GM19452 (cell line): ENCODE measurements around the gene PLA2G3.
"Not testable (repeated sequence)": the region's sequence is repeated elsewhere in the genome, so short reads cannot be mapped to it uniquely, and the experiment has no call there.

ENCODE experiments used
- ATAC-seq: cut with Tn5 transposase; IDR thresholded peaks from one replicate; pipeline ENCODE4 v1.9.1; 2021; ENCODE audit not compliant: unreplicated experiment

PLA2G3 gene

DNA sequence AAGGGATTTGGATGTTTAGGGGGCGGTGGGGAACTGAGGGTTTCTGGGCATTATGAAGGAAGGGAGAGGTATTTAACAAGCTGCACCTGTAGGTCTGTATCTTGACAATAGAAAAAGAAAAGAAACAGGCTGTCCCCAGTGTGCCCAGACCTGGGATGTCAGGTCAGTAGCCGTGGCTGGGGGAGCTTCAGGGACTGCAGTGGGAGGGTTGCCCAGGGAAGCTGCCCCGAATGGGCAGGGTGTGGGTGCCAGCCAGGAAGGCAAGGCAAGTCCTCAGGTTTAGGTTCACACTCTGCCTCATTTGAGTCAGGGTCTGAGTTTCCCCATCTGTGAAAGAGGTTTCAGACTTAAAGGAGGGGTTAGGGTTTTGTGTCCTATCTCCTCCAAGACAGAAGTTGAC is 16.0 kb downstream of the PLA2G3 start:
- ATAC-seq = no peak

DNA sequence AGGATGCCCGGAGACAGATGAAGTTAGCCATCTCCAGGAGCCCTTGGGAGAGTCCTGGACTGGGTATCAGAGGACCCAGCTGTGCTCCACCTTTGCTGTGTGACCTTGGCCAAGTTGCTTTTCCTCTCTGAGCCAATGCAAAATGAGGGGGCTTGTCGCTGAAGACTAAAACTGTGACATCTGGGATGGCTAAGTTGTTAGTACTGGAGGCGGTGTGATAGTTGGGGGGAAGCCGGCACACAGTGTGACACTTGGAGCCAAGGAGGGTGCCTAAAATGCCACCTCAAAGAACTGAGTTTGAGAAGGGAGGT is 17.1 kb downstream of the PLA2G3 start:
- no peak for ATAC-seq

- no peak for ATAC-seq
Measured at GRCh38 chr22:31122532-31123291, 17.6 kb downstream of the PLA2G3 start, which contains the start of gene INPP5J. Gene INPP5J, plus strand, starts transcription at chr22:31122966. Its CDS starts 49 bp downstream, at chr22:31123015.

GRCh38 chr22:31122196-31122531 is 18.1 kb downstream of the PLA2G3 start:
- ATAC-seq = no peak

DNA sequence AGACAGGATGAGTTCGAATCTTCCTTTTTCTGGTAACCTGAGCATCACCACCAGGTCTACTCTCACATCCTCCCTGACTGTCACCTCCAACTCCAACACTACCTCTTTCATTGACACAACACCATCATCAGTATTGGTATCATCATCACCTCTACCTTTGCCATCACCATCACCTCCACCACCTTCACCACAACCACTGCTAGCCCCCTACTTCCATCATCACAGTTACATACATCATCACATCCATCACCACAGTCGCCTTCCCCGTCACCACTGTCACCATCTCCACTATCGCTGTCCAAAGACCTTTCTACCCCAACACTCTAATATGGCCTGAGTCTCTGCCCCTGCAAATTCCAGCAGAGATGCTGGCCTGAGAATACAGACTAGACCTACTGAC is 18.9 kb downstream of the PLA2G3 start:
- no peak for ATAC-seq

GRCh38 chr22:31120642-31121041 is 19.7 kb downstream of the PLA2G3 start:
- no peak for ATAC-seq

DNA sequence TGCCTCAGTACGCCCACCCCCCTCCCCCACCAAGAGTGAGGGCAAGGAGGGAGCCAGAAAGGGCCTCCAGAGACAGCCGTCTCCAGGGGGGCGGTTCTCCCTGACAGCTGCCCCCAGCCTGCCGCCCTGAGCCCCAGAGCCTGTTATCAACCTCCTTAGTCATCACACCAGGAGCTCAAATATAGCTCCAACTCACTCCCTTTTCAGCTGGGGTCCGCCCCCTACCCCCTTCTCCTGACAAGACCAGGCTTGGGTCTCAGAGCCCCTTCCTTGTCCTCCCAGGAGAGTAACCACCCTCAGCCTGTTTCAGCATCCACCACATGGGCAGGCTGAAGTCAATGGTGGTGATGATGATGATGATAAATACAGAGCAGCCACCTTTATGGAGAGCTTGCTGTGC is 20.1 kb downstream of the PLA2G3 start:
- ATAC-seq = no peak

DNA sequence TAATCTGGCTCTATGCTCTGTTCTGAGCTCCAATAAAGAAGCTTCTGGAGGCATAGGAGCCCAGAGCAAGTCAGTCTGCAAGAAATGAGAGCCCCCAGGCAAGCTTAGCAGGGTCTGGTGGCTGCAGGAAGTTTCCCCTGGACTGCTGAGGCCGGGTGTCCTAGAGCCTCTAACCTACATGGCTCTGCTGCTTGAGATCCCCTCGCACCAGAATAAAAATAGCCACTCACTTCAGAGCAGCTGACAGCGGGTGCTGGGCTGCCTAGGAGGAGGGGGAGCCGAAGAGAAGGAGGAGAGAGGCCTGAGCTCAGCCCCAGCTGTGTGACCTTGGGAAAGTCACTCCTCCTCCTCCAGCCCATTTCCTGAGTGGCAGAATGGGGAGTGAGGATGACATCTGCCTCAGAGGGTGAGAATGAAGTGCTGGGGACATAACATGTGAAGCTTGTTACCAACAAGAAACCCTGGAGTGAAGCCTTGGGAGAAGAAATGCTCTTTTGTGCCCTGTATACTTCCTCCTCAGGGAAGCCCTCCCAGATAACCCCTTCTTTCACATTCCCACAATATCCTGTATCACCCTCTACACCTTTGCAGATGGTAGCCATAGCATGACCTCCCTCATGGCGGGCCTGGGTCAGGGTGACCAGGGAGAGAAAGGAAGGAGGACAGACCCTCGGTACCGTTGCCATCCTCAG is 21.1 kb downstream of the PLA2G3 start:
- ATAC-seq = no peak

GRCh38 chr22:31118046-31118820 is 22.1 kb downstream of the PLA2G3 start:
- no peak for ATAC-seq

- ATAC-seq = not testable (repeated sequence)
Measured at GRCh38 chr22:31112547-31113091, 27.7 kb downstream of the PLA2G3 start.

DNA sequence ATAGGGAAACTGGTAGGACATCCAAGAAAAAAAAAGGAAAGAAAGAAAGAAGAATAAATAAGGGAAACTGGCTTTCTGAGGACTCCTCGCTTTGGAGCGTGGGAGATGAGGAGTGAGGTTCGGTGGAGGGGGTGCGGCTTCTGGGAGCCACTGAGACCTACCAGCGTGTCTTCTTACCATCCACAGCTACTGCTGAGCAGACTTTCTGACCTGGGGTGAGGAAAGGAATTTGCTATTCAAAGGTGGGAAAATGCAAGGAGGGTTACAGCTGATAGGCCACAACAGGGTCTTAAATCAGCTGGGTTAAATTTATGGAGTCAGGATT is 32.5 kb downstream of the PLA2G3 start:
- ATAC-seq = peak; percentile 18

DNA sequence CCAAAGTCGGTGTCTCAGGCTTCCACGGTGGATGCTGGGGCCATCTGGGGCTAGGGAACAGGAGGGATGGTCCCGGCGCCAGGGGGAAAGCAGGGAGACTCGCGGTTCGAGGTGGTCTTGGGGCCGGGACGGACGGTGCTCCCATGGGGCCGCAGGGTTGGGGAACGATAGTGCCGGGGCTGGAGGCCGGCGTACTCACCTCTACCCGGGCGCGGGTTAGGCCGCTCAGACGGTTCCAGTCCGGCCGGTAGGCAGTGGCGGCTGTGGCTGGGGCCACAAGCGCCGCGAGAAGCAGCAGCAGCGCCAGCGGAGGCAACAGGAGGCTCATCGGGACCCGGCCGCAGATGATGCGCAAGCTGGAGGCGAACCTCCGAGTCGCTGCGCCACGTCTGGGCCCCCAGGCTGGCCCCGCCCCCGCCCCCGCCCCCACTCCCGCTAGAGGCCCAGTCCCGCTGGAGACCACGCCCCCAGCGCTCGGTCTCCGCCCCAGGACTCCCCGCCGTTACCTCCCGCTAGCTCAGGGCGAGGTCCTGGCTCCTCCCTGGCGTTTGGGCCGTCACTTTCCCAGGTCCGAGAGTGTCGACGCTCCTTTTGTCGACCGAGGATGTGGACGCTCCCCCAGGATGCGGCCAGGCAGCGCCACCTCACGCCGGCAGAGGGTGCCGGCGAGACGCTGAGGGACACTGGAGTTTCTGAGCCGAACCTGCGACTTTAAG is 33.0 kb downstream of the PLA2G3 start, which contains the start of gene SELENOM:
TSS of gene SELENOM (minus strand) at position 391 of the 716 bp plus-strand sequence. CDS start at position 328, 63 bp downstream.
- peak; percentile 80 for ATAC-seq

- no peak for ATAC-seq
Measured at GRCh38 chr22:31106731-31107177, 33.6 kb downstream of the PLA2G3 start.

GRCh38 chr22:31106001-31106571 is 34.2 kb downstream of the PLA2G3 start:
- ATAC-seq = no peak

DNA sequence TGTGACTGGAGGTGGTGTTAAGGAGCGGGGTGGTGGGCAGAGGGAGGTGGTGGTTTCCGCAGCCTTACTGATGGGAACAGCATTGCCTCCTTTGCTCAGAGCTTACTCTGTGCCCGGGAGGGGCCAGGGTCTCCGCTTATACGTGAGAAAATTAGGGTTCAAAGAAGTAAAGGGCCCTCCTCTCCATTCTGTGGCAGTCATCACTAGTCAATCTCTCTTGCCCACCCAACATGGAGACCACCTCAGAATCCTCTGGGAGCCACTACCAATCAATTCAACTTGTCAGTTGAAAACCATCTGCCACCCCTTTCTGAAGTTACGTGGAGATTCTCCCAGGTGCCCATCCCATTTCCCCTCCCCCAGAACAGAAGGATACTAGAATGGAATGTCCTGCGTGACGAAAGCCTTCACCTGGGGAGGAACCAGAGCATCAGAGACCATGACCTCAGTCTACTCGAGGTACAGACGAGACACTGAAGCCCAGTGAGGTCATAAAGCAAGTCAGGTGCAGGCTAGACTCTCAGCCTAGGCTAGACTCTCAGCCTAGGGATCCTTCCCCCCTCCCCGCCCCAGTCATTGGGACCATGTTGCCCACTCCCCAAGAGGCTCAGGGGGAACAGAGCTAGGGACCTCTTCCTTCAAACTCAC is 34.9 kb downstream of the PLA2G3 start:
- no peak for ATAC-seq

DNA sequence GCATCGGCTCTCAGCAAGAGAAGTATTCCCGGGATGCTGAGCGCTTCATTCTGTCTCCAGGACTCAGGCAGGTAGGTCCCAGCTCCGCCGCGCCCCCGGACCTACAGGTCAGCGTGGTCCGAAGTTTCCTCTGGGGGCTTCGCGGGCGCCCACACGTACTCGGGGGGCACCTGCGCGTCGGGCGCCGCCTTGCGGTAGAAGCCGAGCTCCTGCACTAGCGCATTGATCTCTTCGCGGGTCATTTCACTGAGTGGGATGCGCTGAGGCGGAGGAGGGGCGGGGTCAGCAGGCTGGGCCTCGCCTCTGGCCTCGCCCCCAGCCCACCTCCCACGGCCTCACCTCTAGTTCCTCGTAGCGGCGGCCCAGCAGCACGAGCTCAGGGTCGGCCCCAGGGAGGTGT is 35.4 kb downstream of the PLA2G3 start:
- ATAC-seq = no peak

DNA sequence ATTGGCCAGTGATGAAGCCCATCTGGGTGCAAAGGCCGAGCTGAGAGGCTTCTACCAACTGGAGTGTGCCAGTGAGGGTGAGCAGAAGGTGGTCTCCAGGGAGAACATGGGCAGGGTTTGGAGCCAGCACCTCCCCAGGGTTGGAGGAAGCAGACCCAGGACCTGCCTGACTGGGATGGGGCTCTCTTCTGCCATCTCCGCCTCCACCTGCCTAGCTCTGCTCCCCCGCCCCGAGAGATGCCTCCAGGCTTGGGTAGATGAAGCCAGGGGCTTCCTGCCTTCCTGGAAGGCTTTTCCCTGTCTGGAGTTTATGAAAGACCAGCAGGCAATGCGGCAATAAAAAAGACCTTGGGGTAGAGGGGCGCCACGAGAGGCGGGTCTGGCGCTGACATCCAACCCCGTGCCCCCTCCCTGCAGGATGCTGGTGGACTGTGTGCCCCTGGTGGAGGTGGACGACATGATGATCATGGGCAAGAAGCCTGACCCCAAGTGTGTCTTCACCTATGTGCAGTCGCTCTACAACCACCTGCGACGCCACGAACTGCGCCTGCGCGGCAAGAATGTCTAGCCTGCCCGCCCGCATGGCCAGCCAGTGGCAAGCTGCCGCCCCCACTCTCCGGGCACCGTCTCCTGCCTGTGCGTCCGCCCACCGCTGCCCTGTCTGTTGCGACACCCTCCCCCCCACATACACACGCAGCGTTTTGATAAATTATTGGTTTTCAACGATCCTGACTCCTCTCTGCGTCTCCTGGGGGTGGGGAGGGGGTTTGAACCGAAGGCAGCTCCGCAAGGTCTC is 36.2 kb downstream of the PLA2G3 start:
- ATAC-seq = no peak

DNA sequence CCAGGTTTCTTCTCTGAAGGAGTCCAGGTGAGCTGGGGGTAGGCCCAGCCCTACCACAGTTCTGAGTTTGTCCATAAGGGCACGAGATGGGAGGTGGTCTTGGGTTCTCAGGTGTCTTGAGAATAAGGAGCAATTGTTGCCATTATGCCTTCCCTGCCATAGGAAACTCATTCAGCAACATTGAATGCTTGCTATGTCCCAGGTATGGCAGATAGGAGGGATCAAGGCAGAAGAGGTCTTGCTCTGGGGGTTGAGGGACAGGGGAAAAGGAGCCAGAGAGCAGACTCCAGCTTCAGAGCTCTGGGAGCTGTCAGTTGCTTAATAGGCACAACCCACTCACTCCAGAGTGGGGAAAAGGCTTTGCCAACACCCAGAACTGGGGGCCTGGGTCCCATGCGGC is 37.2 kb downstream of the PLA2G3 start:
- no peak for ATAC-seq

DNA sequence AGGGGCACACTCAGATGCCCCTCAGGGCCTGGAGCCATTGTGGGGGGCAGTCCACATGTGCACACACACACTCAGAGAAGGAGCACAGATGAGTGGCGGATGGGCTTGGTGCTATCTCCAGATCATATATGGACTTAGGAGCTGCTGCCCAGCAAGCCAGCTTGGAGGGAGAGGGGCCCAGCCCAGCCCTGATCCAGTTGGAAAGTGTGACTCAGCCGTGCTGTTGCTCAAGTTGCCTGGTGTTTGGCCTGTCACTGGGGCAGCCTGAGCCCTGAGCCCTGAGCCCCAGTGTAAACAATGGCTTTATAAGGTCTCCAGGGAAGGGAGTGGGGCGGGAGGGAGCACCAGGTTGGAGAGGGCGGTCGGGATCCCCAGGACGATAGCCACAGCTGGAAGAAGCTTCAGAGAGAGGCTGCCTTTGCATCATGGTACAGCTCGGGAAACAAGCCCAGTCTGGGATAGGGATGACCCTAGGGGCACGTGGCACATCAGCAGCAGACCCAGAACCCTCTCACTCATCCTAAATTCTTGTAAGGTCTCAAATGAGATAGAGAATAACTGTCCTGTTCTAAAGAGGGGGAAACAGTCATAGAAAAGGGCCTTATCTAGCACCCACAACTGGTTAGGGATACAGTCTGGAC is 37.7 kb downstream of the PLA2G3 start:
- ATAC-seq = no peak
